ENCODE measurements around the gene LSM2.
A peak's percentile ranks its signal among the peaks of the same experiment; 100 is the strongest.
"Not testable (repeated sequence)": the region's sequence is repeated elsewhere in the genome, so short reads cannot be mapped to it uniquely, and the experiment has no call there.

LSM2 gene

GRCh38 chr6:31827286-31828079, 20.7 kb upstream of the LSM2 start, which contains the start of gene HSPA1B:
HSPA1B (plus strand) TSS chr6:31827738; CDS start chr6:31827951, 213 bp downstream.
- Histone ChIP-seq H3K36me3 (ENCODE audit: control insufficient read depth, insufficient read depth, low read length) (no peaks in the 10 kb centered on the region), H3K9me3 (ENCODE audit: control insufficient read depth, low read length) (no peaks in the 10 kb centered on the region), H3K4me3 (ENCODE audit: insufficient read depth, low read depth, low read length, poor library complexity, severe bottlenecking) (peak within 1 kb of the TSS; percentile 76), H3K4me1 (ENCODE audit: control insufficient read depth, insufficient read depth, low read length, poor library complexity, severe bottlenecking) (peaks cover 18% of the 10 kb centered on the region), H3K27ac (ENCODE audit: insufficient read depth, low read length, poor library complexity, severe bottlenecking) (peak within 1 kb of the TSS; percentile 80), H3K27me3 (replicated peaks; ENCODE audit: control insufficient read depth, insufficient read depth, low read length, poor library complexity, severe bottlenecking) (no peaks in the 10 kb centered on the region)
- DNase-seq, result peak; percentile 82 to 89 (median 84)

GRCh38 chr6:31826793-31827285, 20.1 kb upstream of the LSM2 start:
- Histone ChIP-seq H3K4me1 (ENCODE audit: control insufficient read depth, insufficient read depth, low read length, poor library complexity, severe bottlenecking) (peaks cover 23% of the 10 kb centered on the region), H3K27ac (ENCODE audit: insufficient read depth, low read length, poor library complexity, severe bottlenecking) (peak overlapping the region; percentile 80), H3K4me3 (ENCODE audit: insufficient read depth, low read depth, low read length, poor library complexity, severe bottlenecking) (peak overlapping the region; percentile 76), H3K36me3 (ENCODE audit: control insufficient read depth, insufficient read depth, low read length) (no peaks in the 10 kb centered on the region), H3K9me3 (ENCODE audit: control insufficient read depth, low read length) (no peaks in the 10 kb centered on the region), H3K27me3 (replicated peaks; ENCODE audit: control insufficient read depth, insufficient read depth, low read length, poor library complexity, severe bottlenecking) (no peaks in the 10 kb centered on the region)
- DNase-seq, result no peak

- H3K4me1 ChIP-seq (ENCODE audit: control insufficient read depth, insufficient read depth, low read length, poor library complexity, severe bottlenecking), result peaks cover 25% of the 10 kb centered on the region
- no peak overlapping the region for H3K27ac ChIP-seq (ENCODE audit: insufficient read depth, low read length, poor library complexity, severe bottlenecking)
- H3K4me3 ChIP-seq (ENCODE audit: insufficient read depth, low read depth, low read length, poor library complexity, severe bottlenecking), result no peak overlapping the region
- DNase-seq, result no peak
- H3K27me3 ChIP-seq (replicated peaks; ENCODE audit: control insufficient read depth, insufficient read depth, low read length, poor library complexity, severe bottlenecking), result no peaks in the 10 kb centered on the region
- no peaks in the 10 kb centered on the region for H3K36me3 ChIP-seq (ENCODE audit: control insufficient read depth, insufficient read depth, low read length)
- no peaks in the 10 kb centered on the region for H3K9me3 ChIP-seq (ENCODE audit: control insufficient read depth, low read length)
Measured at GRCh38 chr6:31825553-31825952, 18.8 kb upstream of the LSM2 start.

GRCh38 chr6:31823592-31824196, 16.9 kb upstream of the LSM2 start:
- peaks cover 24% of the 10 kb centered on the region for H3K4me1 ChIP-seq (ENCODE audit: control insufficient read depth, insufficient read depth, low read length, poor library complexity, severe bottlenecking)
- peak overlapping the region; percentile 11 for H3K27ac ChIP-seq (ENCODE audit: insufficient read depth, low read length, poor library complexity, severe bottlenecking)
- H3K27me3 ChIP-seq (replicated peaks; ENCODE audit: control insufficient read depth, insufficient read depth, low read length, poor library complexity, severe bottlenecking); H3K36me3 ChIP-seq (ENCODE audit: control insufficient read depth, insufficient read depth, low read length); DNase-seq; H3K4me3 ChIP-seq (ENCODE audit: insufficient read depth, low read depth, low read length, poor library complexity, severe bottlenecking); H3K9me3 ChIP-seq (ENCODE audit: control insufficient read depth, low read length): not testable (repeated sequence)

GRCh38 chr6:31822036-31822821, 15.5 kb upstream of the LSM2 start:
- Histone ChIP-seq H3K4me3 (ENCODE audit: insufficient read depth, low read depth, low read length, poor library complexity, severe bottlenecking) (peak overlapping the region; percentile 73), H3K4me1 (ENCODE audit: control insufficient read depth, insufficient read depth, low read length, poor library complexity, severe bottlenecking) (peaks cover 26% of the 10 kb centered on the region), H3K9me3 (ENCODE audit: control insufficient read depth, low read length) (no peaks in the 10 kb centered on the region), H3K27ac (ENCODE audit: insufficient read depth, low read length, poor library complexity, severe bottlenecking) (peak overlapping the region; percentile 86), H3K27me3 (replicated peaks; ENCODE audit: control insufficient read depth, insufficient read depth, low read length, poor library complexity, severe bottlenecking) (no peaks in the 10 kb centered on the region), H3K36me3 (ENCODE audit: control insufficient read depth, insufficient read depth, low read length) (no peaks in the 10 kb centered on the region)
- peak; percentile 46 to 55 (median 53) for DNase-seq

- H3K4me3 ChIP-seq (ENCODE audit: insufficient read depth, low read depth, low read length, poor library complexity, severe bottlenecking), result peak overlapping the region; percentile 73
- H3K9me3 ChIP-seq (ENCODE audit: control insufficient read depth, low read length), result no peaks in the 10 kb centered on the region
- H3K27me3 ChIP-seq (replicated peaks; ENCODE audit: control insufficient read depth, insufficient read depth, low read length, poor library complexity, severe bottlenecking), result no peaks in the 10 kb centered on the region
- H3K36me3 ChIP-seq (ENCODE audit: control insufficient read depth, insufficient read depth, low read length), result no peaks in the 10 kb centered on the region
- peaks cover 21% of the 10 kb centered on the region for H3K4me1 ChIP-seq (ENCODE audit: control insufficient read depth, insufficient read depth, low read length, poor library complexity, severe bottlenecking)
- DNase-seq, result no peak
- peak overlapping the region; percentile 86 for H3K27ac ChIP-seq (ENCODE audit: insufficient read depth, low read length, poor library complexity, severe bottlenecking)
Measured at GRCh38 chr6:31821301-31822035, 14.7 kb upstream of the LSM2 start.

GRCh38 chr6:31820399-31820798, 13.6 kb upstream of the LSM2 start:
- not testable (repeated sequence) for DNase-seq; H3K27ac ChIP-seq (ENCODE audit: insufficient read depth, low read length, poor library complexity, severe bottlenecking); H3K27me3 ChIP-seq (replicated peaks; ENCODE audit: control insufficient read depth, insufficient read depth, low read length, poor library complexity, severe bottlenecking); H3K36me3 ChIP-seq (ENCODE audit: control insufficient read depth, insufficient read depth, low read length); H3K9me3 ChIP-seq (ENCODE audit: control insufficient read depth, low read length); H3K4me3 ChIP-seq (ENCODE audit: insufficient read depth, low read depth, low read length, poor library complexity, severe bottlenecking)
- peaks cover 22% of the 10 kb centered on the region for H3K4me1 ChIP-seq (ENCODE audit: control insufficient read depth, insufficient read depth, low read length, poor library complexity, severe bottlenecking)

GRCh38 chr6:31819871-31820299, 13.1 kb upstream of the LSM2 start:
- Histone ChIP-seq H3K4me1 (ENCODE audit: control insufficient read depth, insufficient read depth, low read length, poor library complexity, severe bottlenecking) (peaks cover 24% of the 10 kb centered on the region), H3K36me3 (ENCODE audit: control insufficient read depth, insufficient read depth, low read length) (no peaks in the 10 kb centered on the region), H3K27ac (ENCODE audit: insufficient read depth, low read length, poor library complexity, severe bottlenecking) (no peak overlapping the region), H3K4me3 (ENCODE audit: insufficient read depth, low read depth, low read length, poor library complexity, severe bottlenecking) (no peak overlapping the region), H3K9me3 (ENCODE audit: control insufficient read depth, low read length) (no peaks in the 10 kb centered on the region), H3K27me3 (replicated peaks; ENCODE audit: control insufficient read depth, insufficient read depth, low read length, poor library complexity, severe bottlenecking) (no peaks in the 10 kb centered on the region)
- DNase-seq, result no peak

GRCh38 chr6:31817929-31818511, 11.3 kb upstream of the LSM2 start:
- peak overlapping the region; percentile 42 for H3K4me3 ChIP-seq (ENCODE audit: insufficient read depth, low read depth, low read length, poor library complexity, severe bottlenecking)
- not testable (repeated sequence) for H3K27me3 ChIP-seq (replicated peaks; ENCODE audit: control insufficient read depth, insufficient read depth, low read length, poor library complexity, severe bottlenecking); H3K36me3 ChIP-seq (ENCODE audit: control insufficient read depth, insufficient read depth, low read length); H3K9me3 ChIP-seq (ENCODE audit: control insufficient read depth, low read length); DNase-seq
- peaks cover 33% of the 10 kb centered on the region for H3K4me1 ChIP-seq (ENCODE audit: control insufficient read depth, insufficient read depth, low read length, poor library complexity, severe bottlenecking)
- H3K27ac ChIP-seq (ENCODE audit: insufficient read depth, low read length, poor library complexity, severe bottlenecking), result peak overlapping the region; percentile 65
